ENCODE measurements around the gene CUZD1. TPM values are rescaled to one million over a fixed set of nuclear protein-coding genes. Genes with fewer than 3 reads are reported as not detected.

Gene CUZD1
- total and polyA plus RNA-seq, 9 of the 15 experiments (the other 6 are each of a cell fraction or from before 2014, with no cell fraction given): 0.51 to 1.7 (median 1.1) TPM

DNA sequence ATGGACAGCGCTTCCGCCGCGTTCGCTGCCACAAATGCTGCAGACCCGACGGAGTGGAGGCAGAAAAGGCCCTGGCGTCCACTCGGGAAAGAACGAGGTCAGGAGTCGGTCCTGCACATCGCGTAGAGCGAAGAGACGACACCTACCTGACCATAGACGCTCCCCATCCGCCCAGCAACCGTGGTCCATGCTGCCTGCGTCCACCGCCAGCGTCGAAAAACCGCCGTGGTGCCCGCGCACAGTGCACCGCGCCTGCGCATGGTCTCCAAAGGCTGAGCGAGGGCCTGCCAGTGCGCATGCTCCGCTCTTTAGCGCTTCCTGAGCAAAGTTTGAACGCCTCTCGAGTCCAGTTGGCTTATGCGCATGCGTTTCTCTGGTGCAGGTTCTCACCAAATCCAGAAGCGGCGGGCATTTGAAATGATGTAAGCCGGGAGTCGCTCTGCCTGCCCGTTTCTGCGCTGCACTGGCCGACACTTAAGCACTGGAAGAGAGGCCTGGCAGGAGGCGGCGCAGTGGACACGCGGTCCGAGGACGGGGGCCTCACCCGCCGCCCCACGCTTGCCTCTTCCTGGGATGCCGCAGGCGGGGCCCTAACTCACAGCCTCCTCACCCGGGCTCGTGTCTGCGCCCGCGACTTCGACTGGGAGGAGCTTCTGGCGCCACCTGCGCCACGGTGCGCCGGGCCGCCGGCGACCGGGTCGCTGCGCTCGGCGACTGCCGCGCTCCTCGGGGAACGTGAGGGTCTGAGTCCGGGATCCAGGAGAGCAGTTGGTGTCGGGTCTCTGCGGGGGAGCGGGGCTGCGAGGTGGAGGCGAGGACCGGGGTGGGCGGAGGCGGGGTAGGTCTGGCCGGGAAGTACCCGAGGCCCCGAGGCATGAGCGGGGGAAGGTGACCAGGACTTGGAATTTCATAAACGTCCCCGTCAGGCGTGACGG, 33.9 kb upstream of the CUZD1 start, which contains the start of gene FAM24B (continued):
- TF ChIP-seq, protein P1, sequence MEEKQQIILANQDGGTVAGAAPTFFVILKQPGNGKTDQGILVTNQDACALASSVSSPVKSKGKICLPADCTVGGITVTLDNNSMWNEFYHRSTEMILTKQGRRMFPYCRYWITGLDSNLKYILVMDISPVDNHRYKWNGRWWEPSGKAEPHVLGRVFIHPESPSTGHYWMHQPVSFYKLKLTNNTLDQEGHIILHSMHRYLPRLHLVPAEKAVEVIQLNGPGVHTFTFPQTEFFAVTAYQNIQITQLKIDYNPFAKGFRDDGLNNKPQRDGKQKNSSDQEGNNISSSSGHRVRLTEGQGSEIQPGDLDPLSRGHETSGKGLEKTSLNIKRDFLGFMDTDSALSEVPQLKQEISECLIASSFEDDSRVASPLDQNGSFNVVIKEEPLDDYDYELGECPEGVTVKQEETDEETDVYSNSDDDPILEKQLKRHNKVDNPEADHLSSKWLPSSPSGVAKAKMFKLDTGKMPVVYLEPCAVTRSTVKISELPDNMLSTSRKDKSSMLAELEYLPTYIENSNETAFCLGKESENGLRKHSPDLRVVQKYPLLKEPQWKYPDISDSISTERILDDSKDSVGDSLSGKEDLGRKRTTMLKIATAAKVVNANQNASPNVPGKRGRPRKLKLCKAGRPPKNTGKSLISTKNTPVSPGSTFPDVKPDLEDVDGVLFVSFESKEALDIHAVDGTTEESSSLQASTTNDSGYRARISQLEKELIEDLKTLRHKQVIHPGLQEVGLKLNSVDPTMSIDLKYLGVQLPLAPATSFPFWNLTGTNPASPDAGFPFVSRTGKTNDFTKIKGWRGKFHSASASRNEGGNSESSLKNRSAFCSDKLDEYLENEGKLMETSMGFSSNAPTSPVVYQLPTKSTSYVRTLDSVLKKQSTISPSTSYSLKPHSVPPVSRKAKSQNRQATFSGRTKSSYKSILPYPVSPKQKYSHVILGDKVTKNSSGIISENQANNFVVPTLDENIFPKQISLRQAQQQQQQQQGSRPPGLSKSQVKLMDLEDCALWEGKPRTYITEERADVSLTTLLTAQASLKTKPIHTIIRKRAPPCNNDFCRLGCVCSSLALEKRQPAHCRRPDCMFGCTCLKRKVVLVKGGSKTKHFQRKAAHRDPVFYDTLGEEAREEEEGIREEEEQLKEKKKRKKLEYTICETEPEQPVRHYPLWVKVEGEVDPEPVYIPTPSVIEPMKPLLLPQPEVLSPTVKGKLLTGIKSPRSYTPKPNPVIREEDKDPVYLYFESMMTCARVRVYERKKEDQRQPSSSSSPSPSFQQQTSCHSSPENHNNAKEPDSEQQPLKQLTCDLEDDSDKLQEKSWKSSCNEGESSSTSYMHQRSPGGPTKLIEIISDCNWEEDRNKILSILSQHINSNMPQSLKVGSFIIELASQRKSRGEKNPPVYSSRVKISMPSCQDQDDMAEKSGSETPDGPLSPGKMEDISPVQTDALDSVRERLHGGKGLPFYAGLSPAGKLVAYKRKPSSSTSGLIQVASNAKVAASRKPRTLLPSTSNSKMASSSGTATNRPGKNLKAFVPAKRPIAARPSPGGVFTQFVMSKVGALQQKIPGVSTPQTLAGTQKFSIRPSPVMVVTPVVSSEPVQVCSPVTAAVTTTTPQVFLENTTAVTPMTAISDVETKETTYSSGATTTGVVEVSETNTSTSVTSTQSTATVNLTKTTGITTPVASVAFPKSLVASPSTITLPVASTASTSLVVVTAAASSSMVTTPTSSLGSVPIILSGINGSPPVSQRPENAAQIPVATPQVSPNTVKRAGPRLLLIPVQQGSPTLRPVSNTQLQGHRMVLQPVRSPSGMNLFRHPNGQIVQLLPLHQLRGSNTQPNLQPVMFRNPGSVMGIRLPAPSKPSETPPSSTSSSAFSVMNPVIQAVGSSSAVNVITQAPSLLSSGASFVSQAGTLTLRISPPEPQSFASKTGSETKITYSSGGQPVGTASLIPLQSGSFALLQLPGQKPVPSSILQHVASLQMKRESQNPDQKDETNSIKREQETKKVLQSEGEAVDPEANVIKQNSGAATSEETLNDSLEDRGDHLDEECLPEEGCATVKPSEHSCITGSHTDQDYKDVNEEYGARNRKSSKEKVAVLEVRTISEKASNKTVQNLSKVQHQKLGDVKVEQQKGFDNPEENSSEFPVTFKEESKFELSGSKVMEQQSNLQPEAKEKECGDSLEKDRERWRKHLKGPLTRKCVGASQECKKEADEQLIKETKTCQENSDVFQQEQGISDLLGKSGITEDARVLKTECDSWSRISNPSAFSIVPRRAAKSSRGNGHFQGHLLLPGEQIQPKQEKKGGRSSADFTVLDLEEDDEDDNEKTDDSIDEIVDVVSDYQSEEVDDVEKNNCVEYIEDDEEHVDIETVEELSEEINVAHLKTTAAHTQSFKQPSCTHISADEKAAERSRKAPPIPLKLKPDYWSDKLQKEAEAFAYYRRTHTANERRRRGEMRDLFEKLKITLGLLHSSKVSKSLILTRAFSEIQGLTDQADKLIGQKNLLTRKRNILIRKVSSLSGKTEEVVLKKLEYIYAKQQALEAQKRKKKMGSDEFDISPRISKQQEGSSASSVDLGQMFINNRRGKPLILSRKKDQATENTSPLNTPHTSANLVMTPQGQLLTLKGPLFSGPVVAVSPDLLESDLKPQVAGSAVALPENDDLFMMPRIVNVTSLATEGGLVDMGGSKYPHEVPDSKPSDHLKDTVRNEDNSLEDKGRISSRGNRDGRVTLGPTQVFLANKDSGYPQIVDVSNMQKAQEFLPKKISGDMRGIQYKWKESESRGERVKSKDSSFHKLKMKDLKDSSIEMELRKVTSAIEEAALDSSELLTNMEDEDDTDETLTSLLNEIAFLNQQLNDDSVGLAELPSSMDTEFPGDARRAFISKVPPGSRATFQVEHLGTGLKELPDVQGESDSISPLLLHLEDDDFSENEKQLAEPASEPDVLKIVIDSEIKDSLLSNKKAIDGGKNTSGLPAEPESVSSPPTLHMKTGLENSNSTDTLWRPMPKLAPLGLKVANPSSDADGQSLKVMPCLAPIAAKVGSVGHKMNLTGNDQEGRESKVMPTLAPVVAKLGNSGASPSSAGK (IDR thresholded peaks at IDR 0.05): peak; percentile 94
- no peak for TF ChIP-seq ZFP30 (CRISPR knock-in tag; IDR thresholded peaks at IDR 0.05; ENCODE audit: borderline replicate concordance)
- no peak for TF ChIP-seq BMI1 (IDR thresholded peaks at IDR 0.05; ENCODE audit: low read length)
- TF ChIP-seq MEF2A (IDR thresholded peaks at IDR 0.05; ENCODE audit: control insufficient read depth, low read depth, low read length): no peak
- no peak for TF ChIP-seq MAFF (IDR thresholded peaks at IDR 0.05; ENCODE audit: low read length)
- TF ChIP-seq NCOA1 (IDR thresholded peaks at IDR 0.05; ENCODE audit: low read depth): no peak
- no peak for TF ChIP-seq ZBTB17 (CRISPR knock-in tag; IDR thresholded peaks at IDR 0.05)
- TF ChIP-seq POLR2H (tag; IDR thresholded peaks at IDR 0.05; ENCODE audit: low read depth): no peak
- no peak for TF ChIP-seq CHD1 (IDR thresholded peaks at IDR 0.05; ENCODE audit: low read length)
- TF ChIP-seq, protein P2, sequence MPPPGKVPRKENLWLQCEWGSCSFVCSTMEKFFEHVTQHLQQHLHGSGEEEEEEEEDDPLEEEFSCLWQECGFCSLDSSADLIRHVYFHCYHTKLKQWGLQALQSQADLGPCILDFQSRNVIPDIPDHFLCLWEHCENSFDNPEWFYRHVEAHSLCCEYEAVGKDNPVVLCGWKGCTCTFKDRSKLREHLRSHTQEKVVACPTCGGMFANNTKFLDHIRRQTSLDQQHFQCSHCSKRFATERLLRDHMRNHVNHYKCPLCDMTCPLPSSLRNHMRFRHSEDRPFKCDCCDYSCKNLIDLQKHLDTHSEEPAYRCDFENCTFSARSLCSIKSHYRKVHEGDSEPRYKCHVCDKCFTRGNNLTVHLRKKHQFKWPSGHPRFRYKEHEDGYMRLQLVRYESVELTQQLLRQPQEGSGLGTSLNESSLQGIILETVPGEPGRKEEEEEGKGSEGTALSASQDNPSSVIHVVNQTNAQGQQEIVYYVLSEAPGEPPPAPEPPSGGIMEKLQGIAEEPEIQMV (tag; conservative IDR thresholded peaks at IDR 0.05; ENCODE audit: low read depth): no peak
- TF ChIP-seq ILF3 (IDR thresholded peaks at IDR 0.05; ENCODE audit: borderline replicate concordance): no peak
- TF ChIP-seq TRIM24 (IDR thresholded peaks at IDR 0.05): no peak
- TF ChIP-seq FOXK1 (CRISPR knock-in tag; IDR thresholded peaks at IDR 0.05; ENCODE audit: borderline replicate concordance): no peak
- TF ChIP-seq GABPB1 (CRISPR knock-in tag; IDR thresholded peaks at IDR 0.05): peak; percentile 46; the same call in 1 of the 2 replicates
- peak; percentile 86 for TF ChIP-seq NCOA6 (IDR thresholded peaks at IDR 0.05)
- TF ChIP-seq MED1 (CRISPR knock-in tag; IDR thresholded peaks at IDR 0.05; ENCODE audit: borderline replicate concordance): no peak
